ENCODE results near the gene TPP1.

TPP1 gene

DNA sequence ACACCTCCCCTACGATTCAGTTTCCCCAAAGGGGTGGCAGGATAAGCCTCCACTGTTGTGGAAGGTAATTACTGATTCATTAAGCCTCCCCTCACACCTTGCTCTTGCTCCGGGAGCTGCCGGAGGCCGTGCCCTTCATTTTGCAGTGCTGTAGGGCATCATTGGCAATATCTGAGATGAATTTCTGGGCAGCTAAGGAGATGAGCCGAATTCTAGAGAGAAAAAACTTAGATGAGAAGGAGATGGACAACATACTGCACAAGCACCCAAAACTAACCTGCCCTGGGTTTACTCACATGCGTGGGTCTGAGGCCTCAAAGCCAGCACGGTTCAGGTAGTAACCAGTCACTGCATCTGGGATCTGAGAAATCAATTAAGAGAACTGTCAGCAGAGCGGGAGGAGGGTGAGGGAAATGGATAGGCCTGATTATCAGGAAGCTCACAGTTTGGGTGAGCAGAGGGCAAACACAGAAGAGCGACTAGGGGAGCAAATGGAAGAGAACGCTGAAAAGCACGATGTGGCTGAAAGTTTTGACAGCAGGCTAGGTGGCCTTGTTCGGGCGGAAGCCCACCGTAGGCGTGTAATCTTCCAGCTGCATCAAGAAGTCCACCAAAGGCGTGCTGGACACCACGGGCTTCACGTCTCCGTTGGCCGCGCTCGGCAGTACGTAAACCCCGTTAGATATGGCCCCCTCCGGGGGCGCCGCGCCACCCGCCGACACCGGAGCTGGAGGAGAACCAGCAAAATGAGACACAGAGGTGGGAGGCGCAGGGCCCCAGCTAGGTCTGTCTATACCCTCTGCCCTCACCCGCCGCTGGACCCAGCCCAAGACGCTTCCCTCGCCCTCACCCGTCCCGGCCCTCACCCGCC is 7.9 kb downstream of the TPP1 start:
- peak; percentile 39 for DNase-seq (ENCODE audit: low spot score)

DNA sequence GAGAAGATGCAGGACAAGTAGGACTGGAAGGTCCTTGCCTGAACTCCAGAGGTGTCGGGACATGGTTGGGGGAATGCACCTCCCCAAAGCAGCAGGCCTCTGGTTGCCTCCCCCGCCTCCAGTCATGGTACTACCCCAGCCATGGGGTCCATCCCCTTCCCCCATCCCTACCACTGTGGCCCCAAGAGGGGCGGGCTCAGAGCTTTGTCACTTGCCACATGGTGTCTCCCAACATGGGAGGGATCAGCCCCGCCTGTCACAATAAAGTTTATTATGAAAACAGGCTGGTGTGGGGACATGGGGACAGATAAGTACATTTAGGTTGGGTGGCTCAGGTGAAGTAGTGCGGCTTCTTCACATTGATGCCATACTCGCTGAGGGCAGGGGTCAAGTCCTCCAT is 8.6 kb downstream of the TPP1 start:
- no peak for DNase-seq (ENCODE audit: low spot score)

DNA sequence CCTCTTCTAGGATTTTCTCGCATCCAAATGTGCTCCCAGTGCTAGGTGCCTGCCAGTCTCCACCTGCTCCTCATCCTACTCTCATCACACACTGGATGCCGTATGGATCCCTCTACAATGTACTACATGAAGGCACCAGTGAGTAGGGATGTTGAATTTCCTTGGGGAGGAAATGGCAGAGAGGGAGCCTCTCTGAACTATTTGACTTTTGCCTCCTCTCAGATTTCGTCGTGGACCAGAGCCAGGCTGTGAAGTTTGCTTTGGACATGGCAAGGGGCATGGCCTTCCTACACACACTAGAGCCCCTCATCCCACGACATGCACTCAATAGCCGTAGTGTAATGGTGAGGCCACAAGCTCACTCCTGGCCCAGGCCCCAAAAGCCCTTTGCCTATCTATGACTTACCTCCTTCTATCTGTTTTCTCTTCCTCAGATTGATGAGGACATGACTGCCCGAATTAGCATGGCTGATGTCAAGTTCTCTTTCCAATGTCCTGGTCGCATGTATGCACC is 9.7 kb downstream of the TPP1 start:
- DNase-seq (ENCODE audit: low spot score): no peak

DNA sequence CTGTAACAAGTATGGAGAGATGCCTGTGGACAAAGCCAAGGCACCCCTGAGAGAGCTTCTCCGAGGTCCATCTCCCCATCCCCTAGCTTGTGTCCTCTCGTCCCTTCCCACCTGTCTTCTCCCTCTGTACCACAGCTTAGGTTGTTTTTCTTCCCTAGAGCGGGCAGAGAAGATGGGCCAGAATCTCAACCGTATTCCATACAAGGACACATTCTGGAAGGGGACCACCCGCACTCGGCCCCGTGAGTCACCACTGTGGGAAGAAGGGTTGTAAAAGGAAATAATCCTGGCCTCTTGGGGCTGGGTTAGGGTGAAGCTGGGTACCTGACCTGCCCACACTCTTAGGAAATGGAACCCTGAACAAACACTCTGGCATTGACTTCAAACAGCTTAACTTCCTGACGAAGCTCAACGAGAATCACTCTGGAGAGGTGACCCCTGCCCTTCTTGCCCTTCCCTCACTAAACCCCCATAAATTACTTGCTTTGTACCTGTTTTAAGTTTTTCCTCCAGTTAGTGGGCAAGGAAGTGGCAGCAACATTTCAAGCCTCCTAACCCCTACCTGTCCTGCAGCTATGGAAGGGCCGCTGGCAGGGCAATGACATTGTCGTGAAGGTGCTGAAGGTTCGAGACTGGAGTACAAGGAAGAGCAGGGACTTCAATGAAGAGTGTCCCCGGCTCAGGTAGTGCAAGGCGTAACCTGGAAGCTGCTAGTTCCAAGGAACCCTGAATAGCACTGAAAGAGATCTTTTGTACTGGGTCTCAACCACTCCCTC is 10.3 kb downstream of the TPP1 start:
- DNase-seq (ENCODE audit: low spot score): no peak

DNA sequence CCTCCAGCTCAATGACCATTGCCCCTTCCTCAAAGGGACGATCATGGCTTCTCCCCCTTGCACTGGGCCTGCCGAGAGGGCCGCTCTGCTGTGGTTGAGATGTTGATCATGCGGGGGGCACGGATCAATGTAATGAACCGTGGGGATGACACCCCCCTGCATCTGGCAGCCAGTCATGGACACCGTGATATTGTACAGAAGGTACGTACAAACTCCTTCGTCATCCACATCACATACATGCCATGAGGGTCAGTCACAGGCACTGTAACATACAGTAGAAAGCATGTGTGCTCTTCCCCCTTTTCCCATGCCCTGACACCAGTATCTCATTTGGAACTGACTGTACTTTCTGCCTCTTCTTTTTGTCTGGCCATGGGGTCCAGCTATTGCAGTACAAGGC is 11.2 kb downstream of the TPP1 start:
- no peak for DNase-seq (ENCODE audit: low spot score)

DNA sequence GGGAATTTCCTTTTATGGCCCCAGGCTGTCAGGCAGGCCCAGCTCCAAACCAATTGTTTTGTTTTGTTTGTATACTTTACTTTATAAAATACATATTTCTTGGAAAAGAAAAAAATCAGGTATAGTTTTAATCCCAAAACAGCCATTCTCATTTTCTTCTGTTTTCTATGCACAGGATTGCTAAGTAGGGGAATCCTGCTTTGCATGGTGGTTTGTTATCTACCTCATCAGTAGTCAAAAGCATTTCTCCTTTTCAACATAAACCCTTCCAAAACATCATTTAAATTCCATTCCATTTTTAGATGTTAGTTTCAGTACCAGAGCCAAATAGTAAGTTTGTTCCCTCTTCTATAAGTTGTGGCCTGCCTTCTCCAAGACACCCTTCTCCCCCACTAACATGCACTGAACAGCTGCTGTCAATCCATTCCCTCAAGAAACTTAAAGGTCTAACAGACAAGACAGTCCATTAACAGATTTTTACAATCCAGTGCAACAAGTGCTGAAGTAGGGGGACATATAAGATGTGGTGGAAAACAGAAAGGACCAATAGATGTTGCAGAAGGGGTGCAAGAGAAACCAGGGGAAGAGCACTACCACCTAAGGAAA is 11.9 kb downstream of the TPP1 start:
- DNase-seq (ENCODE audit: low spot score): no peak

DNA sequence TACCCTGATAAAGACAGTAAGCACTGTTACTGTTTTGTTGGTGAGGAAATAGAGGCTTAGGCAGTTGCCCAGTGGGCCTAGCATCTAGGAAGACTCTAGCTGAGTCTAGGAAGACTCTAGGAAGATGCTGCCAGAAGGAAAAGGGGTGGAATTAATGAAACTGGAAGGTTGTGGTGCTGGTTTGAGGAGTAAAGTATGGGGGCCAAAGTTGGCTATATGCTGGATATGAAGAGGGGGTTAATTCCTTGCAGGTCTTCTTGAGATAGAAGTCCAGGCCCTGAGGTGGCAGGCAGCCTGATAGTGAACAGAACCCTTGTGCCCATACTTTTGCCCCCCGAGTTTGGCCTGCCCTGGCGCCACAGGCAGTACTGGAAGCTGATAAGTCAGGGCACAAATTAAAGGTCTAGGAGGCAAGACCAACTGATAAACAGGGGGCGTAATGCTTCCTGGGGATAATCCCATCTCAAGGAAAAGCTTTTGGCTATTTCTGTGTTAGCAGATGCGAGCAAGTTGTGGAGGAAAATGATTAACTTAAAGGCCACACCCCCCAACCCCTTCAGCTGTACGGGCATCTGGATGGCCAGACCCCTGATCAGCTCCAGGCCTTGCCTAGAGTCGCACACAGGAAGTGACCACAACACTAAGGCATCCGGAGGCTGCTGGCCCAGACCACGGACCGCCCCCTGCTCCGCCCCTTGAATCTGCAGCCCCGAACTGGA is 12.6 kb downstream of the TPP1 start:
- DNase-seq (ENCODE audit: low spot score): peak; percentile 97

DNA sequence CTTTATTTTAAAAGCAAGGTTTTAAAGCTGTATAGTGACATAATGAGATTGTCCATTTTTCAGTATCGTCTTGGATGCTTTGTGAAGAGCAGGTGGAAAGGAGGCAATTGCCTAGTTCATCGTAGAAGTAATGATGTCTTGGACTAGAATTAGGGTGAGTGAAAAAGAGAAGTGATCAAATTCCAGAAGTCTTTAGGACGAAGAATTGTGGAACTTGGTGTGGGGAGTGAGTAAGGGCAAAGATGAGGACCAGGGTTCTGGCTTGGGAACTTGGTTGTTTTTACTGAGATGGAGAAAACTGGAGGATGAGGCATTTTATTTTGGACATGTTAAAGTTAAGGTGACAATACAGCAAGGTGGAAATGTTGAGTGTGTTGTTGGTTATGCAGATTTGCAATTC is 14.4 kb downstream of the TPP1 start:
- DNase-seq (ENCODE audit: low spot score): no peak

DNA sequence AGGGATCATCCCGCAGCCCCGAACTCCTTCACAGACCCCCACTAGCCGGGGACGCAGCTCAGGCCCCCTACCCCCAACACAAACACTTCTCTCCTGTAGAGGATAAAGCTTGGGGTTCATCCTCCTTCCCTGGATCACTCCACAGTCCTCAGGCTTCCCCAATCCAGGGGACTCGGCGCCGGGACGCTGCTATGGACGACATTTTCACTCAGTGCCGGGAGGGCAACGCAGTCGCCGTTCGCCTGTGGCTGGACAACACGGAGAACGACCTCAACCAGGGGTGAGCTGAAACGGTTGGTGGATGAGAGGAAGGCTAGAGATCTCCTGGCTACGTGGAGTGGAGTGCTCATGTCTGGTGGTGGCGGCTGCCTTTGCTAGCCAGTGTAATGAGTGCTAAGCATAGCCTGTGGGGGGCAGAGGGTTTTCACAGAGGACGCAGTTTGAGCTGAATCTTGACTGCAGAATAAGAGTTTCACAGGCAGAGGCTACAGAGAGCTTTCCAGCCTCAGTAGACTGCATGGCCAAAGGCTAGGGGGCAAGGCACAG is 15.1 kb downstream of the TPP1 start:
- peak; percentile 65 for DNase-seq (ENCODE audit: low spot score)

DNA sequence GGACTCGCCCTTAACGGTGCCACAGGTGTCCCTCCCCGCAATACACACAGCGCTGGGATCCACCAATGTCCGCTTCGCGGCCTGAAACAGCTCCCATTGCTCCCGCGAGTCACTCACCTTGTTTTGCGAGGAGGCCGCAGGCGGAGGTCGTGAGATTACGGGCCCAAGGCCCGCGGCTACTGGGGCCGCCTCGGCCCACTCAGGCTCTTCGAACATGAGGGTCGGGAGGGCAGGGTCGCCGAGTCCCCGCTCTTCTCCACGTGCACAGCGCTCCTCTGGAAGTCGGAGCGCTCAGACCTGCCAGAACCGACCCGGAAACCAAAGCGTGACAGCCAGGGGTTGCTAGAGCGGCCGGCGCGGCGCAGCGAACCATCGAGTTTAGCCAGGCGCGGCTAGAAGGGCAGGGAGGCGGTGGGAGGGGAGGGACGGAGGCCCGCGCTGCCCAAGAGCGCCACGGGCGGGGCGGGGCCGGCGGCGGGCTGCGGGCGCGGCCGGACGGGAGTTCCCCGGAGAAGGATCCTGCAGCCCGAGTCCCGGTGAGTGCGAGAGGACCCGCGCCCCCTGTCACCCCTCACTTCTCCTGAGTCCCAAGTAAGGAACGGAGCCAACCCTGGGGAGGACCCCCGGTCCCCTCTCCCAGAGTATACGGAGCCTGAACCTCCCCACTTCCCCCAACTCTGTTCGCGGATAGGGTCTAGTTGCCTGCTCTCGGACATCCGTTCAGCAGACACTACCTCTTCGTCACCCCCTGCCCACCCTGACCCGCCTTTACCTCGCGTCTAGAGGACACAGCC is 15.7 kb downstream of the TPP1 start, which contains the start of the genes ILK and RRP8:
Gene ILK, plus strand, starts transcription at position 488 of the 794 bp plus-strand sequence. CDS start 498 bp downstream, outside the sequence.
Gene RRP8, minus strand, starts transcription at position 330 of the 794 bp plus-strand sequence. Its CDS starts 114 bp downstream, at position 216.
- peak; percentile 90 for DNase-seq (ENCODE audit: low spot score)

DNA sequence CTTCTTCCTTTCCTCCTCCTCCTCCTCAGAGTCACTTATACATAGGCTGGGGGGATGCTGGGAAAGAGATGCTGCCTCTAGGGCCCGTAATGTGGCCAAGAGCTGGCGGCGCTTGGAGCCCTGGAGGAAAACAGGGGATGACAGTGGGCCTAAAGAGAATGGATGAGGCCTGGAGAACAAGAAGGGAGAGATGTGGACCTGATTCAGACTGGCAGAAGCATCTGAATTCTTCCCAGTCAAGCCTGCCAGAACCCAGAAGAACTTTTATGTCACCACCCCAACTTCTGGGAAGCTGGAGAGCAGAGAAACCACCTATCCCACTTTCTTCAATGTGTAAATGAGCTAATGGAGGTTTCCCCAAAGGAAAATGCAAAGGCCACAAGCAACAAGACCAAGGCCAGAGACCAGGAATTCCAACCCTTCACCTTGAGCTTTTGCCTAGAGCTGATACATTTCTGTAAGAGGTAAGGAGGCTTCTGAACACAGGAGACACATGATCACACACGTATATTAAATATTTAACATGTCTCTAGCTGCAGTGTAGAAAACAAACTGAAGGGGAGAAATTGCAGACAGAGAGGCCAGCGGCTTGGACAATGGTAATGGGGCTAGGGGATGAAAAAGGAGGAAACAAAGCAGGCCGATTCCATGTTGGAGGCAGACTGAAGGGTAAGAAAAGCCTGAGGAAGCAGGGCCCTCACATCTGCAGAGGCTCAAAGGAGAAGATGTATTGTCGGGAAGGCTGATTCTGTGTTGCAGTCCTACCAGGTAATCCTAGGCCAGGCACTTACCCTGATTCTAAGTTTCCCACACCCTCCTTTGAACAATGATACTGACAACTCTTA is 16.9 kb downstream of the TPP1 start:
- peak; percentile 4 for DNase-seq (ENCODE audit: low spot score)

DNA sequence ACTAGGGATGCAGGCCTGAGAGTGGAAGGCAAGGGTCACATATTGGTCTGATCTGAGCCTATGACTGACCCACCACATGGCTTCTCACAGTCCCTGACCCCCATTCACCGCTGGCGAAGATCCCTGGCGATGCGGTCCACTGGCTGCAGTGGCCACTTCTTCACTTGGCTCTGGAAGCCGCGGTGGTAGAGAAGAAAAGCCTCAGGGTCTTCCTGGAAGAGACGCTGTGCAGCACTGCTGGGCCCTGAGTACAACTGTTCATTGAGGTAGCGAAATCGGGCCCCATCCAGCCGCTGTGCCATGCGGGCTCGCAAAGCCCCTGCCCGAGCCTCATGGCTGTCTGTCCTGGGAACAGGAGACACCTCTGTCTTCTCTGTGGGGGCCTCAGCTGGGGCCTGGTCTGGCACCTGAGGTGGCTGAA is 18.2 kb downstream of the TPP1 start:
- DNase-seq (ENCODE audit: low spot score): no peak

DNA sequence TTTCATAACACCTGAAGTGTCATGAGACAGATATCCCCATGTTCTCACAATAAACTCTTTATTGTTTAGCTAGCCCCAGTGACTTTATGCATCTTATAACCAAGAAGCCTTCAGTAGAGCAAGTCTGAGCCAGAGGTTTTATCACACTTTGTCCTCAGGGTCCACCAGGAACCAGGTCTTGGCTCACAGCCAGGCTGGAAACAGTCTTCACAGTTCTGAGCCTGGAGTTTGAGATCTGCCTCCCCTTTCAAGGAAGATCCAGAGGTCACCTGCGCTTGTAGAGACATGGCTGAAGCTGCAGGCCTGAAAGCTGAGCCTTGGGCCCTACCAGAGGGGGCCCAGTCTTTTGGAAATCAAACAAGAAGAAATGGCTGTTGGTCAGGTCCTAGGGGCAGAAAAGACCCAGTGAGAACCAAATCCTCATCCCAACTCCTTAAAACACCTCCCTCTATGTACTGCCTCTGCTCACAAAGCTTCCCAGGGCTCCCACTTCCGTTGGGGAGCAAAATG is 19.3 kb downstream of the TPP1 start:
- no peak for DNase-seq (ENCODE audit: low spot score)

DNA sequence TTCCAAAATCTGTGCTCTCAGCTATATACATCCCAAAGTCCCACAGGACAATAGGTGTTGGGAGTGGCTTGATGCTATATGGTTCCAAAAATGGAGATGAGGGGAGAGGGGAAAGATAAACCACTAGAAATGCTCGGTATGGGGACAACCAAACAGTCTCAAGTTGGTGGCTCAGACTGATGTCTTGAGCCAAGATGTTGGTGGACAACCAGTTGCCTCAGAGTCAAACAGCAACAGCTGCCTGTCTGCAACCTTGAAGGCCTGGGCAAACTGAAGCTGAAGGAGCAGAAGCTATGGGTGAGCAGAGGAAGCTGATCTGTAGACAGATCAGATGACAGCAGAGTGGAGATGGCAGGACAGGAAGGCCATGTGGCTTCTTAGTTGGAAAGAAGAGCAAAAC is 19.8 kb downstream of the TPP1 start:
- DNase-seq (ENCODE audit: low spot score): no peak

DNA sequence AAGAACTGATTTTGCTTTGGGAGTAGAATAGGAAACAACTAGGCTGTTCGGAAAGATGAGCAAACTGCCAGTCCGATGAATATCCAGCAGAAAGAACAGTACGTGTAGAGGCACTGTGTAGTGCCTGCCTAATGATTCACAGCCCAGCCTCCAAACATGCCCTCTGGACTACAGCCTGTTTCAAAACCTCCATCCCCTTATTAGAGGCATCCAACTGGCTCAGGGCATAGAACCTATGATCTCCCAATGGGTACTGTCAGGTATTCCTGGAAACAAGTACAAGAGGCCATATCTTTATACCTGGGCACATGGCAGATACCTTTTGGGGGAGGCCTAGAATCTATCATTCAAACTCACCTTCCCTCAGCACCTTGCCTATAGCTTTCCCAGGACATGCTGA is 20.7 kb downstream of the TPP1 start:
- DNase-seq (ENCODE audit: low spot score): no peak

DNA sequence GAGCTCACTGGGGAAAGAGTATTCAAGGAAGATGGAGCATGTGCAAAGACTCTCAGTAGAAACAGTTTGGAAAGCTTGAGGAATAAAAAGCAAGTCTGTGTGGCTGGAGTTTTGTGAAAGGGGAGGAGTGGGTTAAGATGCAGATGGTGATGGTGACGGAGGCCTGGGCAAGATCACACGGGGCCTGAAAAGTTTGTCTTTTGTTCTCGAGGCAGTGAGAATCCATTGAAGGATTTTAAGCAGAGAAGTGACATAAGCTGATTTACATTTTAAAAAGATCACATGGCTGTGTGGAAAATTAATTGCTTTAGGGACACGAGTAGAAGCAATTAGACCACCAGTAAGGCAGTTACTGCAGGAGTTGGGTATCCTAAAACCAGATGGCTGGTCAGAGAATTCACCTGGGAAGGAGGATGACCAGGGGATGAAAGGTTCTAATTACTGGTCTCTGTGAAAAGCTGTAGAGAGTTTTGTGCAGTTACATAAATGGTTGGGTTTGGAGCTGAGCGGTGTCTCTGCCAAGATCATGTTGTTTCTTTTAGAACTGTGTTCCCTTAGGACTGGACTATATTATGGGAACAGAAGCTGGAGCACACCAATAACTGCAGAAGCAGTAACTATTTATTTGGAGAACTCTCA is 22.9 kb downstream of the TPP1 start:
- no peak for DNase-seq (ENCODE audit: low spot score)

DNA sequence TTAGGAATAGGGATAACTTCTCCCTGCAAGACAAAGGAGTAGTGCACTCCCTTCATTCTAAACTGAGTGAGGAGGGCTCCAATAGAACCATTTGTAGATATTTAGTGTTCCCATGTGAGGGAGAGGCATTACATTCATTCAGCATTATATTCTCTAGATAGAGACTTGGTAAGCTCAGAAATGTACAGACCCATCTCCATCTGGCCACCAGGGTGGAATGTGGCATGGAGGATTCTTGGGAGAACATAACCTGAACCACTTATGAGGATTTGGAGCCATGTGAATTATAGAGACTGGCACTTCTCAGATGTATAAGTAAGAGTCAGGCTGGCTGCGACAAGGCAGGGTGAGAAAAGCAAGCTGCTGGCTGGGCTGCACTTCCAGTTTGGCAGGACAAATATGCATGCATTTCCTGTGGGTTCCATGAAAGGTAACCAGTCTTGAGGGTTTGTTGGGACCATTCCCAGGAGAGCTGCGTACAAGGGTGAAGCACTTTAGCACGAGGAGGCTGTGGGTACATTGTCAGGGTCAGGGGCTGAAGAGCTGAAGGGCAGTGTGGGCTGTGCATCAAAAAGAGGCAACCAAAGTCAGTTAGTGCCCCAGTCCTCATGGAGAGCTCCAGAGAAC is 25.0 kb downstream of the TPP1 start:
- DNase-seq (ENCODE audit: low spot score): no peak

DNA sequence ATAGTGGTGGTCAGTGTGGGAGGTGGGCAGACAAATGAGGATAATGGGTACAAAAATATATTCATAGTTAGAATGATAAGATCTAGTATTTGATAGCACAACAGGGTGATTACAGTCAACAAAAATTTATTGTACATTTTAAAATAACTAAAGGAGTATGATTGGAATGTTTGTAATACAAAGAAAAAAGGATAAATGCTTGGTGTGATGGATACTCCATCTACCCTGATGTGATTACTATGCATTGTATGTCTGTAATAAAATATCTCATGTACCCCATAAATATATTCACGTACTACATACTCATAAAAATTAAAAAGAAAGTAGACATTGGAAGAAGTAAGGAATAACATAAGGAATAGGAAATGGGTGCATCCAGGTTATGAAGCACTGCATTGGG is 31.2 kb downstream of the TPP1 start:
- DNase-seq (ENCODE audit: low spot score): no peak

Data from kidney tubule cell (primary cell).